Mesodermal cell (in vitro differentiated cells): Measurements from ENCODE around the gene MCC.
"Not testable (repeated sequence)": the region's sequence is repeated elsewhere in the genome, so short reads cannot be mapped to it uniquely, and the experiment has no call there.

ENCODE experiments used
- H3K27ac ChIP-seq: 2 replicates; pipeline ENCODE4 v1.7.0; 2013; ENCODE audit warnings: mild to moderate bottlenecking, low read depth, low read length, moderate library complexity; ENCODE audit not compliant: severe bottlenecking
- H3K36me3 ChIP-seq: 2 replicates; pipeline ENCODE4 v1.7.1; 2013; ENCODE audit warnings: mild to moderate bottlenecking, low read length, moderate library complexity; ENCODE audit not compliant: control insufficient read depth, insufficient read depth
- H3K4me1 ChIP-seq: one replicate; pipeline ENCODE4 v1.7.1; 2013; ENCODE audit warnings: mild to moderate bottlenecking, low read length; ENCODE audit not compliant: insufficient read depth, control insufficient read depth, poor library complexity, severe bottlenecking
- H3K4me3 ChIP-seq: 2 replicates; pipeline ENCODE4 v1.7.0; 2013; ENCODE audit warnings: low read length, control low read depth, mild to moderate bottlenecking; ENCODE audit not compliant: insufficient read depth, poor library complexity, severe bottlenecking; ENCODE audit errors: extremely low read depth
- H3K9me3 ChIP-seq: 2 replicates; pipeline ENCODE4 v1.7.1; 2013; ENCODE audit warnings: mild to moderate bottlenecking, low read length, moderate library complexity; ENCODE audit not compliant: control insufficient read depth
- WGBS, 2 experiments: methylation state at CpG; one replicate each; pipeline ENCODE4 v1.1.5; 2013; ENCODE audit warnings: missing lambda C conversion rate in 2 of 2; ENCODE audit not compliant: insufficient coverage in 2 of 2; 5-methylcytosine and 5-hydroxymethylcytosine counted together

Gene MCC

DNA sequence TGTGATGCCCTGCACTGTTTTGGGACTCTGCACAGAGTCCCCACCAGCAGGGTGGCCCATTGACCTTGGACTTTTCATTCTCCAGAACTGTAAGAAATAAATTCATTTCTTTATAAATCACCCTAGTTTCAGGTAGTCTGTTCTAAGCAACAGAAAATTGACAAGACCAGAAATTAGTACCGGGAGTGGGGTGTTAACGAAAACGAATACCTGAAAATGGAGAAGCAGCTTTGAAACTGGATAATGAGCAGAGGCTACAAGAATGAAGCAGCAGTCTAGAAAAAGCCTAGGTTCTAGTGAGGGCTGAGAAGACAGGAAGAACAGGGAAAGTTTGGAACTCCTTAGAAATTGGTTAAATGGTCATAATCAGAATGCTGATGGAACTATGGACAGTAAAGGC is 2.1 kb upstream of the MCC start:
- Histone ChIP-seq H3K4me3 (no peak overlapping the region), H3K36me3 (no peaks in the 10 kb centered on the region), H3K4me1 (peaks cover 5% of the 10 kb centered on the region), H3K9me3 (peaks cover 17% of the 10 kb centered on the region), H3K27ac (no peak overlapping the region)
- 97 to 100% methylated on average over 3 of the region's 3 CpGs for WGBS, 2 experiments

DNA sequence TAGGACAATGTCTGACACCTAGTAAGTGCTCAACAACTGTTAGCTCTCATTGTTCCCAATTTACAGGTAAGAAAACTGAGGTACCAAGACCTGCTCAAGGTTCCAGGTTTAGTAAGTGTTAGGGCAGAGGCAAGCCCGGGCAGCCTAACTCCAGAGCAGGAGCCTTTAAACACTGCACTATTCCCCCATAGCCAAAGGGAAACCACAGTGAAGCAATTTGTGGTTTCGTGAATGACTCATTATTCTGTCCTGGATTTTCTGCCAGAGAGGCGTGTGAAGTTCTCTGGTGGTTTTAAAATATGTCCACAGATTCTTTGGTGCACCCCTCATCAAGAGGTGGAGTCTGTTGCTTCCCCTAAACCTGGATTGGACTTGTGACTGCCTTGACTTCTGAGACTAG is 1.0 kb upstream of the MCC start:
- WGBS, 2 experiments: 80 to 100% methylated on average over 1 of the region's 3 CpGs
- no peak overlapping the region for H3K4me3 ChIP-seq
- H3K4me1 ChIP-seq: peaks cover 5% of the 10 kb centered on the region
- H3K9me3 ChIP-seq: peaks cover 17% of the 10 kb centered on the region
- H3K36me3 ChIP-seq: no peaks in the 10 kb centered on the region
- H3K27ac ChIP-seq: no peak overlapping the region

DNA sequence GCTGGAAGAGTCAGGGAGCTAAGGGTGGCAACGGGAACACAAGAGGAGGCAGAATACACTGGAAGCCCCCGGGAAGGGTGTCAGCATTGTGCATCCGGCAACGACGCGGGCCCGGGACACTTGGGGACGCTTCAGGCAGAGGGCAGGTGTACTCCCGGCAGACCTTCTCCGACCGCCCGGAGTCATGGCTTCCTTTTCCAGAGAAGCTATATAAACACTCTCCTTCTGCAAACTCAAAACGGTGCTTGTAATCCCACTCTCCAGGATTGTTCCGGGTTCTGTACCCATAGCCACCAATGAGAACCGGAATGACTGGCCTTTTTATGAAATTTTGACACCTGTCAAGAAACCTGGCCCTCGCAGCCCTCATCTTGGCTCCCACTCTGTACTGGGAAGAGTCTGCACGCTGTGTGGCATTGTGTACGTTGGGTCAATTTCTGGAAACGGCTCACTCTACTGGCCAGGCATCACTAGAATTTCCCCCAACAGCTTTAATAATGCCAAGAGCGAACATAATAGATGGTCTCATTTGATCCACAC is 462 bp upstream of the MCC start:
- peak overlapping the region; percentile 64 for H3K4me3 ChIP-seq
- H3K36me3 ChIP-seq: no peaks in the 10 kb centered on the region
- no peak overlapping the region for H3K27ac ChIP-seq
- WGBS, 2 experiments: 21 to 24% methylated on average over 18 to 19 of the region's 20 CpGs
- H3K4me1 ChIP-seq: peaks cover 5% of the 10 kb centered on the region
- H3K9me3 ChIP-seq: peaks cover 17% of the 10 kb centered on the region

DNA sequence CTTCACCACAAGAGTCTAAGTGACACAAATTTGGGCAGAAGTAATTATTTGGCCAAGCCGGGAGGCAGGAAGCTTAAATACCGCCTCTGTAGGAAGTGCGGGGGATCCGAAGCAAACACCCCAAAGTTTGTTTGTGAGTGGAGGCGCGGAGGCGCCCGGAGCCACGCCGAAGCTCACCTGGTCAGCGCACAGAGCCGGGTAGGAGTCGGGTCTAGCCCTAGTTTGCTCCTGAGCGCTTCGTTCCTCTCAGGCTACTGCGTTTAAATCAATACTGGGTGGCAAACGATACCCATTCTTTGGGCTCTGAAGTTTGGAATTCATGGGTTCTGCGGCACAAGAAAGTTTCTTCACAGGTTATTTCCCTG is 855 bp downstream of the MCC start:
- peaks cover 17% of the 10 kb centered on the region for H3K9me3 ChIP-seq
- peak overlapping the region; percentile 64 for H3K4me3 ChIP-seq
- peaks cover 5% of the 10 kb centered on the region for H3K4me1 ChIP-seq
- H3K27ac ChIP-seq: no peak overlapping the region
- no peaks in the 10 kb centered on the region for H3K36me3 ChIP-seq
- 2 to 4% methylated on average over 15 to 17 of the region's 18 CpGs for WGBS, 2 experiments

DNA sequence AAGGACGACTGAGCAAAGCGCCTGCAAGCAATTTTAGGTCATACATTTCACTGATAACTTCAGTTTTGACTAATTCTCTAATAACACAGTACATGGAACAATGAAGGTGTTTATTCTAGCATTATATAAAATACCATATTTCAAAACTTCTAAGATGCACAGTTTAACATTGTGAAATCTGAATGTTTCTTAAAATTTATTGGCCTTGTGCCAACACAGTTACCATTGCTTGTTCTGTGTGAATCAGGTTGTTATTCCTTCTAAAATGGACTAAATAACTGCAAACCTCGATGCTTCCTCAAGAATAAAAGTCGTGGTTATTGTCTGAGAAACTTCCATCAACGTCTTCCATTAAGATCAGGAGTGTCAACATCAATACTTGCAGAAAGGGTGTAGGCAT is 8.0 kb downstream of the MCC start:
- Histone ChIP-seq H3K4me1 (no peaks in the 10 kb centered on the region), H3K36me3 (no peaks in the 10 kb centered on the region), H3K4me3 (no peak overlapping the region), H3K27ac (no peak overlapping the region), H3K9me3 (no peaks in the 10 kb centered on the region)
- WGBS, 2 experiments: 55% methylated on average over 3 of the region's 5 CpGs; no CpG with 5 or more reads in 1 of the 2 experiments

DNA sequence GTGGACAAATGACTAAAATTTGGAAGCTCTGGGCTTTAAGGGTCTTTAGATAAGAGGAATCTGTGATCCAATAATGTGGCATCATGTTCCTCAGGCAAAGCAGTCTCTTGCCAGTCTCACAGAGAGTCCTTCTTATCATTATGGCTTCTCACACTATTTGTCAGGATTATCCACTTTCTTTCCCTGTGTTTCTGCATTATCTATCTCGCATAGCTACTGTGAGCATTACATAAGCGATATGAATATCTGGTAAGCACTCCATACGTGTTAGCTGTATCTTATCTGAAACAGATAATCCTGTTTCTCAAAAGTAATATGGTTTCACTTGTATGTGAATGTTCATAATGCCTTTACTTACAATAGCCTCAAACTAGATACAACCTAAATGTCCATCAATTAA is 9.6 kb downstream of the MCC start:
- Histone ChIP-seq H3K4me1 (no peaks in the 10 kb centered on the region), H3K4me3 (no peak overlapping the region), H3K36me3 (no peaks in the 10 kb centered on the region), H3K27ac (no peak overlapping the region), H3K9me3 (no peaks in the 10 kb centered on the region)
- 100% methylated on average over 1 of the region's 3 CpGs; no CpG with 5 or more reads in 1 of the 2 experiments for WGBS, 2 experiments

DNA sequence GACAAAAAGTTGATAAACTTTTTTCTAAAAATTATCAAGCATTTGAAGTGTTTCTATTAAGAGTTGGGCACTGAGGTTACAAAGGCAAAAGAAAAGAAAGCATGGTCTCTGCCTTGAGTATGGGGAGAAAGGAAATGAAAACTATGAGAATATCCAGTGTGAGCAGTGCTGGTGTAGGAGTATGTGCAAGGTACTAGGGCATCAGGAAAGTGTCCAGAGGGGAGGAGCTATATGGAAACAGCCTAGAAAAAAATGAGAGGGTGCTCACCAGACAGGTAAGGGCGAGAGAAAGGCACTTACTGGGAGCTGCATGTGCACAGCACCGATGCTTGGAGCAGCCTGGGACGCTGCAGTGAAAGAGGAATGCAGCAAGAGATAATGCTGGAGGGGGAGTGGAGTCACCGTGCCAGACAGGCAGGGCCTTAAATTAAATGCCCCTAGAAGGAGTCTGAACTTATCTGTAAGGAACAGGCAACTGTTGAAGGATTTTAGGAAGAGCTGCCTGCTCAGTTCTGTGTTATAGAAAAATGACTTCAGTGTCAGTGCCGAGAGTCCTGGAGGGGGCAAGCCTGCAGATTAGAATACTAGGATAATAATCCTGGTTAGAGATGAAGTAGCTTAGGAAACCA is 14.0 kb downstream of the MCC start:
- H3K4me1 ChIP-seq: no peaks in the 10 kb centered on the region
- no peaks in the 10 kb centered on the region for H3K36me3 ChIP-seq
- WGBS, 2 experiments: 48 to 49% methylated on average over 4 of the region's 5 CpGs
- no peak overlapping the region for H3K4me3 ChIP-seq
- no peaks in the 10 kb centered on the region for H3K9me3 ChIP-seq
- H3K27ac ChIP-seq: peak overlapping the region; percentile 23

DNA sequence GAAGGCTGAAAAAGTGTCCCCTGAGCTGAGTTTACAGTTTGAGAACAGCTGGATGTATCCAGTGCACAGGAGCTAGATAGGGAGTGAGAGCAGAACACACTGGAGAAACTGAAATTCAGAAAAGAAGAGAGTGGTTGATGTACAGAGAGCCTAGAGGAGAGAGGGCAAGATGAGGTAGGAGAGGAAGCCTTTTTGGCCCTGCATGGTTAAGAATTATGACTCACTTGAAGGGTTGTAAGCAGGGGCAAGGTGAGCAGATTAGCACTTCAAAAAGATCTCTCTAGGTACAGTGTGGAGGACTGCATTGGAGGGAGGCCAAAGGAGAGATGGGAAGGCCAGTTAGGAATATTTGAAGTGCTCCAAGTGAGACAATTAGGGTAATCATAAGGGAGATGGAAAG is 25.2 kb downstream of the MCC start:
- Histone ChIP-seq H3K27ac (no peak overlapping the region), H3K9me3 (no peaks in the 10 kb centered on the region), H3K4me1 (no peaks in the 10 kb centered on the region), H3K36me3 (no peaks in the 10 kb centered on the region), H3K4me3 (no peak overlapping the region)

DNA sequence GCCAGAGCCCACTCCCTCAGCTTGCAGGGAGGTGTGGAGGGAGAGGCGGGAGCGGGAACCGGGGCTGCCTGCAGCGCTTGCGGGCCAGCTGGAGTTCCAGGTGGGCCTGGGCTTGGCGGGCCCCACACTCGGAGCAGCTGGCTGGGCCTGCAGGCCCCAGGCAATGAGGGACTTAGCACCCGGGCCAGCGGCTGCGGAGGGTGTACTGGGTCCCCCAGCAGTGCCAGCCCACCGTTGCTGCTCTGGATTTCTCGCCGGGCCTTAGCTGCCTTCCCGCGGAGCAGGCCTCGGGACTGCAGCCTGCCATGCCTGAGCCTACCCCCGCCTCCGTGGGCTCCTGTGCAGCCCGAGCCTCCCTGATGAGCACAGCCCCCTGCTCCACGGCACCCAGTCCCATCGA is 31.1 kb downstream of the MCC start:
- not testable (repeated sequence) for H3K4me3 ChIP-seq, H3K9me3 ChIP-seq, H3K36me3 ChIP-seq, H3K4me1 ChIP-seq, H3K27ac ChIP-seq
- 88 to 93% methylated on average over 16 to 19 of the region's 21 CpGs for WGBS, 2 experiments

DNA sequence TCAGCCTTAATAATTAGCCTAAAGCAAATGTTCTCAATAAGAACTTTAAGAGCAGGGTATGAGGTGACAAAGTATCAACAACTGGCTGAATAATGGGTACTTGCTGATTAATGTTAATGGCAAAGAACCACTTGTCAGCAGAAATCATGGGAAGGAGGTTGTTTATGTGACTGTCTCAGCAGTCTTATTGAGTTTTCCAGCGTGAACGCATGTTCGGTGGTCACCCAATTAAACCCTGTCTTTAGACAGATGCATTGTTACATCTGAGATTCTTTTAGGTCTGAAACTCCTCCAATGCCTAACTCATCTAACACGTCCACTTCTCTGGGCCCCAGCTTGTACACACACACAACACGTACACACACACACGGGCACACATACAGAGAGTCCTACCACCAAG is 35.3 kb downstream of the MCC start:
- H3K4me3 ChIP-seq: no peak overlapping the region
- H3K36me3 ChIP-seq: no peaks in the 10 kb centered on the region
- no peaks in the 10 kb centered on the region for H3K4me1 ChIP-seq
- H3K27ac ChIP-seq: no peak overlapping the region
- H3K9me3 ChIP-seq: no peaks in the 10 kb centered on the region
- WGBS, 2 experiments: 90% methylated on average over 3 to 6 of the region's 6 CpGs

DNA sequence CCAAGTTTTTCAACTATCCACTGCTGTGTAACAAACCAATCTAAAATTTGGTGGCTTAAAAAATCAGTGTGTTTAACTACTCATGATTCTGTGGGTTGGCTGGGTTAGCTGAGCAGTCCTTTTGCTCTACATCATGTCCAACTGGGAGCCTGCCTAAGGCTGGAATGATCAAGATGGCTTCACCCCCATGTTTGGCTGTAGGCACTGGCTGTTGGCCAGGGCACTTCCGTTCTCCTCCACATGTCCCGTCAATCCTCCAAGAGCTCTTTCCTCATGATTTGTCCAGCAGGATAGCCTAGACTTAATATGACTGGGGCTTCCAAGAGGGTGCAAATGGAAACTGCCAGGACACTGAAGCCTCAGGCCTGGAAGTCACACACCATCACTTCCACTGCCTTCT is 36.5 kb downstream of the MCC start:
- Histone ChIP-seq H3K4me1 (no peaks in the 10 kb centered on the region), H3K9me3 (no peaks in the 10 kb centered on the region), H3K4me3 (no peak overlapping the region), H3K27ac (no peak overlapping the region), H3K36me3 (no peaks in the 10 kb centered on the region)
- 100% methylated on average over 1 to 2 of the region's 2 CpGs for WGBS, 2 experiments
